NCI-H2171 treated with DMSO at 0.1 percent for 48 hours (cell line): ENCODE data around the gene ISG20L2.
"Not testable (repeated sequence)": the region's sequence is repeated elsewhere in the genome, so short reads cannot be mapped to it uniquely, and the experiment has no call there.

ENCODE experiments used
- DNase-seq: peaks from one replicate; lab custom pipeline; 2025; lab: John Stamatoyannopoulos, UW

The ISG20L2 gene

GRCh38 chr1:156728599-156729462 lies at the start of gene ISG20L2:
ISG20L2 (minus strand) TSS chr1:156728766; CDS start chr1:156727652, 1,114 bp downstream.
- peak; percentile 98 for DNase-seq

- no peak for DNase-seq
Observed at GRCh38 chr1:156777573-156777972, 49.0 kb upstream of the ISG20L2 start.

- DNase-seq = no peak
Observed at GRCh38 chr1:156776942-156777341, 48.4 kb upstream of the ISG20L2 start.

- DNase-seq = no peak
Observed at GRCh38 chr1:156775799-156776198, 47.2 kb upstream of the ISG20L2 start.

GRCh38 chr1:156773607-156774006 lies 45.0 kb upstream of the ISG20L2 start:
- no peak for DNase-seq

DNA sequence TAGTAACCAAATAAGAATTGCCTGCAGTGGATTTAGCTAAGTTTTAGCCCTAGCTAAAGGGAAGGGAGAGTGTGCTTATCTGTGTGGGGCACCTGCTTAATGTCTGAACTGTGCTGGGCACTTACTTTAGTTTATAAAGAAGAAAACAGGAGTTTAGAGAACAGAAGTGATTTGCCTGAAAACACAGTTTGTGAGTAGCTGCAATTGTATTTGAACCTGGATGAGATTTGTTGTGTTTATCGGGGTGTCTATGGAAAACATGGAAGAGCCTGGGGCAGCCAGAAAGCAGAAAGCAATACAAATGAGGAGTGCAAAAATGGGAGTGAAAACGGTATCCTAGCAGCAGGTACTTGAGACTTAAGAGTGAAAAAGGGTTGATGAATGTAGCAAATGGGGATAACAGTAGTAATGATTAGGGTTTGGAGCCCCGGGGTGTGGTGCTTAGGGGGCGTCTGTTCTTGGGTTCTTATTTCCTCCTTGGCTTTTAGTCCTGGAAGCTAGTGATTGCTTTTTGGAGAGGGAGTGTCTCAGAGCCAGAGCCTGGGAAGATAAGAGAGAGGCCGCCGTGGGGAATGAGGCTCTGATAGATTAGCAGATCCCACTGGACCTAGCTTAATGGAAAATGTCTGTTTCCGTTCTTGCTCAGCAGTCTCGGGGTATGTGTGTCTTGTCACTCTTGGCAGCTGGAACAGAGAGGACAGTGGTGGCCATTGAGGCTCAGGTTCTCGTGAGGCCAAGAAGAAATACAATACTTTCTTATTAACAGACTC lies 44.3 kb upstream of the ISG20L2 start:
- DNase-seq = no peak

DNA sequence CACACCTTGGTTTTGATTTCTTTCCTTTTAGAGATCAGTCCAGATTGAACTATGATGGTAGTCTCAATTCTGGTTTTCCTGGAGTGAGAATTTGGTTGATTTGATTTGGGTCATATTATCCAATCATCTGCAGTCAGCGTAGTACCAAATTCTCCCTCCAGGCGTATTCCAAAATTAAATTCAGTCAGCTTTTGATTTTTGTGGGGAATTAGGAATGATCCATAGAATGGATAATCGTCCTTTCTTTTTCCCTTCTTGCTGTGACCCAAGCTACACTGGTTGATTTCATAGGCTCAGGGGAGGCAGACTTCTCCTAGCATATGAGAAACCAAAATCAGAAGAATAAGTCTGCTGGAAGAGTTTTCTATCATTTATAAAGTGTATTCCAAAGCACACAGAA lies 43.7 kb upstream of the ISG20L2 start:
- no peak for DNase-seq

DNA sequence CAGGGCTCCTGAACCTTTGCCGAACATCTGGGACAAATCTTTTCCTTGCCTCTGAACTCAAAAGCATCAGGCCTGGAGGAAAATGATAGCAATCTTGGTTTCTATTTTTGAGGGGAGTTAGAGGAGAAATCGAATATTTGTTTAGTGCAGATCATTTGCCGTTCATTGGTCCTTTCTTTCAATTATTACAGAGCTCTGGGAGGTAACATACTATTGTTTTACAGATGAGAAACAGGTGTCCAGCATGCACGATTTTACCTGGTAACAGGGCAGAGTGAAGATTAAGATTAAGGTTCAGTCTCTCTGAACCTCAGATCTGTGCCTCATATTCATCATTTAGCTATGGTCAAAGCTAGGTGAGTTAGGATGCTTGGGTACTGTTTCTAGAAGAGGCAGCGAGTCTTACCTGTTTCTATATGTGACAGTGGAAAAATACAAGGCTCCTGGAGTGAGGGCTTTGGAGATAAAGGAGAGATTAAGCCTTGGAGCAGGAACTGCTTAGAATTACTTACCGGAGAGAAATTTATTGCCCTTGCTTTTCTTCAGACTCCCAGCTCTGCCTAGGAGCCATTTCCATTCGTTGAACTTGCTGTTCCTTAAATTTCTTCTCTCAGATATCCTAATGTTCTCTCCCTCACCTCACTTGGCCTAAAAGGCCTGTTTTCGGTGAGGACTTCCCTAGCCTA lies 40.2 kb upstream of the ISG20L2 start:
- DNase-seq = no peak

GRCh38 chr1:156767879-156768604 lies 39.5 kb upstream of the ISG20L2 start:
- DNase-seq = peak; percentile 23

DNA sequence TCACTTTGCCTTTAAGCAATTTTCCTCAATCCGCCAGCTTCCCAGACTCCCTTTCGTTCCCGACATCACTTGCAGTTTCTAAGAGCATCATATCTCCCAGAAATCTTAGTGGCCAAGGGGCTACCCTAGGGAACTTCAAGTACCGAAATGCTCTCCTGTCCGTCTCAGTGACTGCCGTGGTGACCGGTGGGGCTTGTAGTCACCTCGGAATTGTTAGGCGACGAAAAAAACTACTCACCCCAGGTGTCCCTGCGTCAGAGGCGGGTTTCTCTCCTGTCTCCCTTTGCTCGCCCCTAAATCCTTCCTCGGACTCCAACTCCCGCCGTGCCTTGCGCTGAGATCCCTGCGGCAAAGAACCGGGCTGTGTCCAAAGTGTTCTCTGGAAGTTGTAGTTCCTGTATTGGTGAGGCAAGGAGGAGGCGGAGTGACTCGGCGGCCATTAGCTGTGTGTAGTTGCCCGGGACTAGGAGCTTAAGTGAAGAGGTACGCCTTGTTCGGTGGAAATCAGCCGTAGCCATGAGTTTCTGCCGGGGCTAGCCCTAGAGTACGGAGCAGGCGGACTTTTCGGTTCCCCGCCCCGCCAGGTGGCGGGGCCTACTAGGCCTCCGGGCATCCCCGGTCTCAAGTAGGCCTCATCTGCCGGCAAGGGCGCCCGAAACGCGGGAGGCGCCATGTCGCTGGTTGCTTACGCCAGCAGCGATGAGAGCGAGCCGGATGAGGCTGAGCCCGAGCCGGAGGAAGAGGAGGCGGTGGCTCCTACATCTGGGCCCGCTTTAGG lies 38.7 kb upstream of the ISG20L2 start, which contains the start of gene PRCC:
TSS of gene PRCC (plus strand) at position 435 of the 778 bp plus-strand sequence. CDS start at position 672, 237 bp downstream.
- peak; percentile 100 for DNase-seq

DNA sequence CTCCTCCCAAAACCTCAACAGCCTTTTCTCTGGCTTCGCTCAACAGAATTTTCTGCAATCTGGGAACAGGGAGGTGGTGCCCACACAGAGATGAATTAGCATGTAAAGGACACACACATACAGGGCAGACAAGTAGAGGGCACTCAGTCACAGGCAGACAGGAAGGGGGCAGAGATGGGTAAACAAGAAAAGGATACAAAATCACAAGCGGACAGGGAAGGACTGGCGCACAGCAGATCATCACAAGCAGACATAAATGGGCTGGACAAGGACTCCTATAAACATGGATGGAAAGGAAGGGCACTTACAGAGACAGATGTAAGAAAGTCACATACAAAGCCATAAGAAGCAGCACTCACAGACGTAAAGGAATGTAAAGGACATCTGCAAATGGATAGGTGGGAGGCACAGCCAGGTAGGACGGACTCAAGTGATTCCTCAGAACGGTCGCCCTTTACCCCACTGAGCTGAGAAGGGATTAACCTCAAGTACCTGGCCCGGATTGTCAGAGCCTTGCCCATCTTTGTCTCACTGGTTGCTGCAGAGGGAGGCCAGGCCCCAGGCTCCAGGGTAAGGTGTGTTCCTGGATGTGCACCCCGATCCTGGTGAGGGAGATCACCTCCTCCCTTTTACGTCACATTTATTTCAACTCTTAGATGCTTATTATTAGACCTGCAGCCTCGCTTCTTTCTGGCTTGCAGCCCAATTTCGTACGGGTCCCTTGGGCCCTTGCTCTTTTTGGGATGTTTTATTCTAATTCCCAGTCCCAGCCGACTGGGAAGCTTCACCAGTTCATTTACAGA lies 37.9 kb upstream of the ISG20L2 start:
- DNase-seq = peak; percentile 50

DNA sequence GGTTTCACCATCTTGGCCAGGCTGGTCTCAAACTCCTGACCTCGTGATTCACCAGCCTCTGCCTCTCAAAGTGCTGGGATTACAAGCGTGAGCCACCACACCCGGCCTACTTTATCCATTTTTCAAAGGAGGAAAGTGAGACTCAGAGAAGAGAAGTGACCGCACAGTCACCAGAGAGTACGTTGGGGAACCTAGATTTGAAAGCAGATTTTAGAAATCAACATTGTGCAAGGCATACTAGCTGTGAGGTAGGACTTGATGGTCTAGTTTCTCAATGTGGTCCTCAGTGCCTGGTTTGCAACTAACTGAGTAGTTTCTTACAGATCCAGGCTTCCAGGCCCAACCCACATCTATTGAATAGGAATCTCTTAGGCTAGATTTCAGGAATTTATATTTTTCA lies 37.1 kb upstream of the ISG20L2 start:
- DNase-seq = no peak

DNA sequence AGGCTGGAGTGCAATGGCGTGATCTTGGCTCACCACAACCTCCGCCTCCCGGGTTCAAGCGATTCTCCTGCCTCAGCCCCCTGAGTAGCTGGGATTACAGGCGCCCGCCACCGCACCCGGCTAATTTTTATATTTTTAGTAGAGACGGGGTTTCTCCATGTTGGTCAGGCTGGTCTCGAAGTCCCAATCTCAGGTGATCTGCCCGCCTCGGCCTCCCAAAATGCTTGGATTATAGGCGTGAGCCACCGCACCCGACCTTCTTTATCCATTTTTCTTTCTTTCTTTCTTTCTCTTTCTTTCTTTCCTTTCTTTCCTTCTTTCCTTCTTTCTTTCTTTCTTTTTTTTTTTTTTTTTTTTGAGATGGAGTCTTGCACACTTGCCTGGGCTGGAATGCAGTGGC lies 36.6 kb upstream of the ISG20L2 start:
- DNase-seq = not testable (repeated sequence)

DNA sequence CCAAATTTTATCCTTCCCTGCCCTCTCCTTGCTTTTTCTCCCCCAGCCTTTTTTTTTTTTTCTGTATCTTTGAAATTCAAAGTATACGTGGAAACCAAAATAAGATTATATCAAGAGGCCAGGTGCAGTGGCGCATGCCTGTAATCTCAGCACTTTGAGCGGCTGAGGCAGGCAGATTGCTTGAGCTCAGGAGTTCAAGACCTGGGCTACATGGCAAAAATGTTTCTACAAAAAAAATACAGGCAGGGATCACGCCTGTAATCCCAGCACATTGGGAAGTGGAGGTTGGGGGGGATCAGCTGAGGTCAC lies 32.2 kb upstream of the ISG20L2 start:
- no peak for DNase-seq

DNA sequence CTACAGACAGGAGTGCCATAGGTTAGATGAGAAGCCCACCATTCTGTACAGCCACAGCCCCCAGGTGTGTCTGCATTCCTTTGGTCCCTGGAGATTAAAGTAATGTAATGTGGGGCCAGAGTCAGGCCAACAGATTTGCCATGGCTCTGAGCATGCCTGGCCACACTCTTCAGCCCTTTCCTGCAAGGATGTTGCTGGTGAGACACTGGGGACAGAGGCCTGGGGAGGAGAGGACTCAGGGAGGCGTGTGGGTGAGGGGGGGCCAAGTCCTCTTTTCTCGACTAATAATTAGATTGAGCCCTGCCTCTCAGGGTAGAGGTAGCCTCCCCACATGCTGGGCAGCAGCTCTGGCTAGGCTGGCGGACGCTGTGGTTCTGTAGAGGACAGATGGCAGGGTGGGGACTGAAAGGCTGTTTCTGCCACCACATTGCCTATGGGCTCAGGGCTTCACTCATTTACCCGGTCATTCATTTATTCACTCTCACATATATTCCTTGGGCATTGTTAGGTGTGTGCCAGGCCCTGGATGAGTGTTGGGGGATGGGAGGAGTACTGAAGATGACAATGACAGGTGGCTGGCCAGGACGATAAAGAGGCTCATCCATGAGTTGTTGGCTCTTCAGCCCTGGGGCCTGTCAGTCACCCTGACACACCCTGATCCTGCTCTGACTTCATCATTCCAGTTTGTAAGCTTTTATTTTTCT lies 31.7 kb upstream of the ISG20L2 start:
- DNase-seq = peak; percentile 11

- DNase-seq = not testable (repeated sequence)
Observed at GRCh38 chr1:156757572-156758253, 29.1 kb upstream of the ISG20L2 start.

- no peak for DNase-seq
Observed at GRCh38 chr1:156756355-156756754, 27.8 kb upstream of the ISG20L2 start.

DNA sequence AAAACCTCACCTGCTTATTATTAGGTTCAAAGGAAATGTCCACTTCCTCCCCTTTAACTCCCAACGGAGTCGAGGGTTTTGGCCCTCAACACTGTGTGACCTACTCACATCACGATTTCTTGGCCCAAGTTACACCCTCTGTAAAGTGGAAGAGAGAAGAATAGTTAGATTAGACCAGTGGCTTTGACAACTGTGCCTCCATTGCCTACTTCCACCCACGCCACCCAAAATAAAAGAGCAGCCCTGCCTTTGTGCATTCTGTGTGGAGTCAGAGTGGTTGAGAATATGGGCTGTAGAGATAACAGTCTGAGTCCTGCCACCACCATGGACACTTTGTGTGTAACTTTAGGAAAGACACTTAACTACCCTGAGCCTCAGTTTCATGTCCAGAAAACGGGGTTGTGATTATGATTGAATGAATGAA lies 27.0 kb upstream of the ISG20L2 start:
- no peak for DNase-seq

GRCh38 chr1:156754219-156754618 lies 25.7 kb upstream of the ISG20L2 start:
- peak; percentile 65 for DNase-seq
